ENCODE data around the gene FBXO11.

DNA sequence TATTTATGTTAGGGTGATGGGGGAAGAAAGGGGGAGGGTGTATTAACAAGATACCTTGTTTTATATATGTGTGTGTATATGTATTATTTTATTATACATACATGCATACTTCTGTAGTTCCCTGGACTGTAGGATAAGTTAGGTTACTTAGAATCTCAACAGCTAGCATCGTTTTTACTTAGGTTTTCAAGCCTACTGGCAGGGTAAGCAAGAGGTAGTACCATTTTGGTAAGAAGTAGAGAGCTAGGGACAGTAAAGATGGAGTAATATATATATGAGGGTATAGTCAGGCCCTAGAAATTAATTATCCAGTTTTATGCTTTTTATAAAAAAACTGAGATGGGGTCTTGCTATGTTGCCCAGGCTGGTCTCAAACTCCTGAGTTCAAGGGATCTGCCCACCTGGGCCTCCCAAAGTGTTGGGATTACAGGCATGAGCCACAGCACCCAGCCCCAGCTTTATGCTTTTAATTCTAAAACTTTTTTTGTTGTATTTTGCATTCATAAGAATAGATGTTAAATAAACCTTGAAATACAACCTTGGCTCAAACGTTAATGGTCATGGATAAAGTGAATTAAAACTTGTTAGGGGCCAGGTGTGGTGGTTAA, 110.1 kb downstream of the FBXO11 start:
- no peak for TF ChIP-seq TRIM28 (IDR thresholded peaks at IDR 0.05; ENCODE audit: borderline replicate concordance, low read length)
- TF ChIP-seq KLF1 (tag by site-specific recombination; IDR thresholded peaks at IDR 0.05): no peak
- no peak for TF ChIP-seq ZBTB21 (tag by site-specific recombination; IDR thresholded peaks at IDR 0.05)
- no peak for TF ChIP-seq HOXC10 (CRISPR knock-in tag; IDR thresholded peaks at IDR 0.05)
- TF ChIP-seq, protein P1, sequence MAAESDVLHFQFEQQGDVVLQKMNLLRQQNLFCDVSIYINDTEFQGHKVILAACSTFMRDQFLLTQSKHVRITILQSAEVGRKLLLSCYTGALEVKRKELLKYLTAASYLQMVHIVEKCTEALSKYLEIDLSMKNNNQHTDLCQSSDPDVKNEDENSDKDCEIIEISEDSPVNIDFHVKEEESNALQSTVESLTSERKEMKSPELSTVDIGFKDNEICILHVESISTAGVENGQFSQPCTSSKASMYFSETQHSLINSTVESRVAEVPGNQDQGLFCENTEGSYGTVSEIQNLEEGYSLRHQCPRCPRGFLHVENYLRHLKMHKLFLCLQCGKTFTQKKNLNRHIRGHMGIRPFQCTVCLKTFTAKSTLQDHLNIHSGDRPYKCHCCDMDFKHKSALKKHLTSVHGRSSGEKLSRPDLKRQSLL (tag by site-specific recombination; IDR thresholded peaks at IDR 0.05): no peak
- no peak for TF ChIP-seq ZNF660 (tag by site-specific recombination; IDR thresholded peaks at IDR 0.05)
